ENCODE results near the gene NHS.

Gene NHS

DNA sequence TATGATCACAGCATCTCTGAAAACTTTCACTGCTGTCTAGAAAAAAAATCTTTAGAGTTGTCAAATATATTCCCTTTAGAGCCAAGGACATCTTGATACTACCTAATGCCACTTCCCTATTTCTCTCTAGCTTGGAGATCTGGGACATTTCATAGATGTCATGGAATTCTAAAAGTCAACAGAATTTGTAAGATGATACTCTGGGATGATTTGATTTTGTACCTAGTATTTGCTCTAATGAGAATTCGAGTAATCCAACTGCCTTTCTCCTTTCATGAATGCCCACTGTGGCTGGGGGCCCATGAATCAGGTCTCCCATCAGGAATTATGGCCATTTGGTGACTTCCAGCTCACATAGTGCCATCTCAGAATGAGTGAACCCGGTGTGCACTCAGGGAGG lies 73.2 kb downstream of the NHS start:
- DNase-seq (ENCODE audit: low read depth in 2 of 2): no peak

DNA sequence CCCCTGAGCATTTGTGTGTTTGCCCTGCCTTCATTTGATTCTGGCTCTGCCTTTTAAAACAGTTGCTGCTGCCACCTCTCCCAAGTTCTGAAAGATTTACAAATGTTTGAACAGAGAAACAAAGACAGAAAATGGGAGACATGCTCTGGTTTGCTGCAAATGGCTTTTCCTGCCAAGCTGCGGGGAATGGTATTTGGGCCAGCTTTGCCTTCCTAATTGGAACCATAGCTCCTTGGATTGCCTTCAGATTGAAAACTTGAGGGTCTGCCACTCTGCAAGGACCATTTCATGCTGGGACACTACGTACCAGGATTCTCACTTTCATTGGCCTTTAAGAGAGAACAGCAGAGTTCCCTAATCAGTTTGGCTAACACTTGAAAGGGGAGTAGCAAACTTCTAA lies 74.9 kb downstream of the NHS start:
- DNase-seq (ENCODE audit: low read depth in 2 of 2): no peak

DNA sequence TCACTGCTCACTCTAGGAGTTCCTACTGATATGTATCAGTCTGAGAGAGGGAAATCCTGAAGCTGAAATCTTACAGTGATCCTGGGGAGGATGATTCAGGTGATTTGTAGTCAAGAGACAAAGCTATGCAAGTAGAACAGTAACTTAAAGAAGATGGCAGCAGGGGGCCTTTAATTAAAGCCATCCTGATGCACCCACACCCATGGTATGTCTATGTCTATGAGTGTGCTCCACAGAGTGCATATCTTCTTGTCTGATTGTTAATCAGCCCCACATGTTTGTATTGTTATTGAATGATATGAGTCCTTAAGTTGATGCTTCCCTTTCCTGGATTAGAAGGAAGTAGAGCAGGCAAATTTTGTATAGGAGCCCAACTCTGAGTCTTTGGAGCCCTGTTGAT lies 78.8 kb downstream of the NHS start:
- DNase-seq (ENCODE audit: low read depth in 2 of 2): no peak

DNA sequence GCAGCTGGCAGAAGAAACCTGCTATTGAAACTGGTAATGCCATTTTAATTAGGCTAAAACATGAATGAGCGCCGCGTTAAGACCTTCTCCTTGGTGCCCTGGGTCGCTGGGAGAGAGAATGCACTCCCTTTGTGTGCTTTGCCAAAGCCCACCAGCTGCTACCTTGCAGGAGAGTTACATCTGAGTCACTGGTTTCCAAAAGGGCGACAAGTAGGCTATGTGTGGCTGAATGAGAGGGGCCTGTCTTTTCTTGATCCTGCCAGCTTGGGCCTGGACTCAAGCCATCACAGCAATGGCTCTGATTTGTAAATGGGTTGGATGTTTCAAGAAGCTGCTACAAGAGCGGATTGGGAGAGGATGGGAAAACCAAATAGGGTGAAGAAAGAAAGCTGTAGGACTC lies 81.5 kb downstream of the NHS start:
- DNase-seq (ENCODE audit: low read depth in 2 of 2): no peak

DNA sequence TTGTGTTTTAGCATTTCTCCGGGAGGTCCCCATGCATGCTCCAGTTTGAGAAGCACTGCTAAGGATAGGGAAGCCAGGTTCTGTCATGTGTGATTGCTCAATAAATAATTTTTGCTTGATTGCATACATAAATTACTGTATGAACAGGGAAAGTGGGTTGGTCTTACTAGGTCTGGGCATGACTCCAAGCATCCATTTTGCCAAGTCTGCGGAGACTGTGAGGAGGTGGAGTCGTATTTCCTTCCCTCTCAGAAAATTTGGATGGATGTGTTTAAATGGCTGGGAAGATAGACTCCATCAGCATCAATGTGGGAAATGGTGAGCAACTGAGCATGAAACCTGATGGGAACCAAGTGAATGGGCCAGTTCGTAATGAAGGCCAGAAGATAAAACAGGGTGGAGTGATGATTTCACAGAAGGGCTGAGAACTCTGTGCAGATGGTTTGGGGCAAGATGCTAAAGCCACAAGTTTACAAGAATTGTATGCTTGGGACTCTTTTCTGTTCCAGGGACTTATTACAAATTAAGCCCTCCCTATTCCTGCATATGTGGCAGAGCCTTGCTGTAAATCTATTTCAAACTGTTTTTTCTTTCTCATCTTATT lies 84.1 kb downstream of the NHS start:
- DNase-seq (ENCODE audit: low read depth in 2 of 2): no peak

DNA sequence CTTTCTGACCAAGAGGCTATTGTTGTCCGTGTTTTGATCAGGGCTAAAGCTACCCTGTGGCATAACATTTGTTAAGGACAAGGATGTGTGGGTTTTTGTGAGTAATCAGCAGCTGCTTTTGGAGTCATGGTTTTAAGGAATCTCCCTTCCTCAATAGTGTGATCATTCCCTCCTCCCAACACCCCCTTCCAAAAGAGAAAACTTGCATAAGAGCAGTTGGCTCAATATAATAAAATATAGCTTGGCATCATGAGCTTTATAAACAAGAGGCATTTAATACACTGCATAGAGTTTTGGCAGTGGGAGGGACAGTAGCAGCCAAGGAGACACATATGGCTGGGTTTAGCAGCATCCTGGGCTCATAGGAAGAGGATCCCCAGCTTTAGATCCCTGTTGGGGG lies 84.7 kb downstream of the NHS start:
- DNase-seq (ENCODE audit: low read depth in 2 of 2): no peak

DNA sequence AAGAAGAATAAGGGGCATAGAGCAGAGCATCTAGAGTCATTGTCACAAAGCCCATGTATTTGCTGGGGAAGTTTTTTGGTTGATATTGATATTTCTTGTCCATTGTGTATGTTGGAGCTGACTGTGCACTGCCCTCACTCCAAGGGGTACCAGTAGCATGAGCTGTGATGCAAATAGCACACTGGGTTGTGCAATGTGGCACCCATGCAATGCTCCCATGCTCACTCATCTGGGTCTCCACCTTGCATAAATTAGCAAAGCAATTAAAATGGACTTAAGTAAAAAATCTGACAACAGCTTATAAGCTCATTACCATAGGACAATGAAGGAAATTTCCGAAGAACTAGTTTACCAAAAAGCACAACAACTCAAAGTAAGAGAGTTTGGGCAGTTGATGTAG lies 87.9 kb downstream of the NHS start:
- no peak for DNase-seq (ENCODE audit: low read depth in 2 of 2)

DNA sequence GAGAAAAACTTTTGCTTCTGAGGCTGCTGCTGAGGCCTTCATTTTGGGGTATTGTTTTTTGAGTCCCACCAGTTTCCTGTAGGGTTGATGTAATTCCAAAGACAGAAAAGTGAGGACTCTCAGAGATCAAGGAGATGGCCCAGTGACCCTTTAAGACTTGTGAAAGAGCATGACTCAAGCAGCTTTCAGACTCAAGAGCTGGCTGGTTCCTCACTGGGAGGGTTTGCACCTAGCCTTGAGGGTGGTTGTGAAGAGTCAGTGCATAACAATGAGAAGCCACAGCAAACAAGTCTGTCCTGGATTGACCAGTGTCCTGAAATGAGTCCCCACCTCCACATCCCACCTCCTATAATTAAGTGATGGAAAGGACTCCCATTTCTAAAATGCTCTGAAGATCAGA lies 89.2 kb downstream of the NHS start:
- DNase-seq (ENCODE audit: low read depth in 2 of 2): no peak

DNA sequence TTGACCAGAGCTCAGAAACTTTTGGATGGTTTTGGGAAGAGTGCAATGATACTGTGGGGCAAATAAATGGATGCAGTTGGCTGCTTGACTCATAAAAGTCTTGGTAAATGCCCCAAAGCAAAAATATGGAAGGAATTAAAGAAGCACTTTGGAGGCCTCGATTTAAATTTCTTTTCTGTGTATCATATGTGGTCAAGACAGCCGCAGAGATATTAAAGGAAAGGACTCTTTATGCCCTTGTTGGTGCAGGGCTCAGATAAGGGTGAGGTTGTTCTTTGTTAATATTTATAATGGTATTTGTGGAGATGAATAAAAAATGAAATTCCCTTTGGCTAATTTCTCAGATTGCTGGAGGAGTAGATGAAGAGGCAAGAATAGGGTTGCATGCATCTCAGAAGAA lies 90.2 kb downstream of the NHS start:
- no peak for DNase-seq (ENCODE audit: low read depth in 2 of 2)

DNA sequence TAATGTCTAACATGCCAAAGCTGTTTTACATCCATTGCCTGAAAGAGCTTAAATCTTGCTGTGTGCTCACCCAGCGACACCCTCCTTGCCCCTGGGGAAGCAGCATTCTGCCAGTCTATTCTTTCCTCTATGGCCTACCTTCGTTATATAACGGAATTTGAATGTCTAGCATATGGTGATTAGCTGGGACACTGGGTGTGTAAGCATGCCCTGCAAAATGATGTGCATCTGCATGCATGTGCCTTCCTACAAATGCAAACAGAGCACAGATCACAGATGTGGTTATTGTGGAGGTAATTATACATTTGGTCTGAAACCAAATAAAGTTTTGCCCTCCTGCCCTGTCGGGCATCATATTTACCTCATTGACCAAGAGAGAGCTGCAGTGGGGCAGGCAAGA lies 90.8 kb downstream of the NHS start:
- DNase-seq (ENCODE audit: low read depth in 2 of 2): no peak

DNA sequence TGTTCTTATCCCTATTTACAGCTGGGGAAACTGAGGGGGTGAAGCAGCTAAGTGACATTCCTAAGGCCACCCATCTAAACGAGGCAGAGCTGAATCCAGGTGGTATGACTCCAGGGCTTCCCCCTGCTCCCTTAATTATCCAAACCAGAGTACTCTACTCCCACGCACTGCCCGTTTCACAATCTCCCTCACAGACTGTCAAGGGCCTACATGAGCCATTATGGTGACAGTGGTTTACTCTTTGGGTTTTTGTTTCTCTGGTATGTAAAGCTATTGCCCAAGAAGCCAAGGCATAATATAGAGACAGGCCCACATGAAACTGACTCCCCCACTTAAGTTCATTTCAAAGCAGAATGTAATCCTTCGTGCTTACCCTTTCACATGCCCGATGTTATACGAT lies 95.1 kb downstream of the NHS start:
- DNase-seq (ENCODE audit: low read depth in 2 of 2): no peak

DNA sequence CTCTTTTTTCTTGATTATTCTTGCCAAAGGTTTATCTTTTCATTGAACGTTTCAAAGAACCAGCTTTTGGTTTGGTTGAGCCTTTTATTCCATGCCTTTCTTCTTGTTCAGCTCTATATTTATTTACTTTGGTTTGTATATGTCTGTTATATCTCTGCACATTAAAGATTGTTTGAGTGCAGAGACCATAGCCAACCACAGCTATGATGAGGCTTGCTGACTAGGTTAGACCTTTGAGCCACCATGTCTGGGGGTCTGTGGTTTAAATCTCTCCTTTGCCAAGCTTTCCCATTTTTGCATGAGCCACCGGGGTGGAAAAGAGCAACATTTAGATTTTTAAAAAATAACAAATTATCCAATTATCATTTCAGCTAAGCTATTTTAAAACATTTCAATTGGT lies 96.1 kb downstream of the NHS start:
- DNase-seq (ENCODE audit: low read depth in 2 of 2): no peak

DNA sequence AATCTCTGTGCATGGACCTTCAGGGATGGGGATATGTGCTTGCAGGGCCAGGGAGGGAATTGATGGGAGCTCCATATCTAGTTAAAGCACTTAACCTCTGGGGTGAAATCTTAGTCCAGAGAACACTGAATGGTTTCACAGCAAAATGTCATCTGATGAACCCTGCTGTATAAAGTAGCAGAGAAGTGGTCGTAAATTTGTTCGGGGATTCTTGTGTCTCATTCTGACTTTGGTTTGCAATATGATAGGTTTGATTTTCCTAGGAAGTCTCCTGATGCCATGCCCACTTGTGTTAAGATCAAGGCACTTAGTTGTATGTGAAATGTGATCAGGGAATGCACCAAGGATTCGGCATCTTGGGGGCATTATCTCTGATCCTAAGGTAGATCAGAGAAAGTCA lies 96.9 kb downstream of the NHS start:
- DNase-seq (ENCODE audit: low read depth in 2 of 2): no peak

DNA sequence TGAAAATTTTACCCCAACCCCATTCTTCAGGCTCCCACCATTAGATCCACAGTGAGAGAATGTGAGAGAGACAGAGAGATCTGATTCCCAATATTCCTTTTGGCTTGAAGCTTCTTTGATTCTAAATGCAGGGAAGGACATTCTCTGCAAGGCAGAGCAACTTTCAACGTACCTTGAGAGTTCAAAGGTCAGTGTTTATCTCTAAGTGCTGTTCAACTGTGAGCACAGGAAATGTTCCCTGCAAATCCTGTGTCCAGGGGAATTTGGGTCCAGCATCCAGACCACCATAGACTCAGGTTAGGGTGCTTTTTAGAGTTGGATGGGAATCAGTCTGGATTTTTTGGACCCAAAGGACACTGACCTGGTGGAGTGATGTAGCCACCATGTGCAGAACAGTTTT lies 97.4 kb downstream of the NHS start:
- DNase-seq (ENCODE audit: low read depth in 2 of 2): no peak

DNA sequence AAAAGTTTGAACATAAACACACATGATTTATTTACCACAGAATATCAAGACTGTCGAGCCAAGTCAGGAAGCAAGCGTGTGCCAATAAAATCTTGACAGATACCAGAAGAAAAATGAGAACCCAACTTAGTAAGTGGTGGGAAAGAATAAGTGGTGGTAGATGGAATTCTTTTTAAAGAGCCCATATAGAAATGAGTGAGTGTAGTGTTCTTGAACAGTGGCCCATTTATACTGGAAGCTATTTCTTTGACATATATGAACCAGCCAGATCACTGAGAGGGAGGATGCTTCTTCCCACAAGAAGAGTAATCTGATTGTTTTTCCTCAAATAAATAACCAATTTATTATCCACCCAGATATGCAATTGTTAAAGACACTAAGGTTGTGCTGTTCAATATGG lies 98.0 kb downstream of the NHS start:
- DNase-seq (ENCODE audit: low read depth in 2 of 2): no peak

DNA sequence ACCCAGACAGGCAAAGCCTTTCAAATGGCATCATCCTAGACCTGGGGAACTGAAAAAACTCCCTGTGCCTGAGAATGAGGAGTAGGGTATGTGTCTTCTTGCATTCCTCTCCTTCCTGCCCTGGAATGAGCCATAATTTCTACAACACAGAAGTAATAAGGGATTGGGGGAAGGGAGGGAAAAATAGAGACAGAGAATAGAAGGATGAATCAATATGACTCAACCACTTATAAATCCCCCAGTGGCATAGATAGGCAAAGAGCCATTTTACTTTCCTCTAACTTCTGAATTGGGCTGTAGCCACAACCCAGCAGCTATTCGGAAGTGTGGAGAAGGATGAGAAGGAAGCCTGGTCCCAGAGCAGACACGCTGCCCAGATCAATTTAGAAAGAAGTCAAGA lies 99.9 kb downstream of the NHS start:
- no peak for DNase-seq (ENCODE audit: low read depth in 2 of 2)

DNA sequence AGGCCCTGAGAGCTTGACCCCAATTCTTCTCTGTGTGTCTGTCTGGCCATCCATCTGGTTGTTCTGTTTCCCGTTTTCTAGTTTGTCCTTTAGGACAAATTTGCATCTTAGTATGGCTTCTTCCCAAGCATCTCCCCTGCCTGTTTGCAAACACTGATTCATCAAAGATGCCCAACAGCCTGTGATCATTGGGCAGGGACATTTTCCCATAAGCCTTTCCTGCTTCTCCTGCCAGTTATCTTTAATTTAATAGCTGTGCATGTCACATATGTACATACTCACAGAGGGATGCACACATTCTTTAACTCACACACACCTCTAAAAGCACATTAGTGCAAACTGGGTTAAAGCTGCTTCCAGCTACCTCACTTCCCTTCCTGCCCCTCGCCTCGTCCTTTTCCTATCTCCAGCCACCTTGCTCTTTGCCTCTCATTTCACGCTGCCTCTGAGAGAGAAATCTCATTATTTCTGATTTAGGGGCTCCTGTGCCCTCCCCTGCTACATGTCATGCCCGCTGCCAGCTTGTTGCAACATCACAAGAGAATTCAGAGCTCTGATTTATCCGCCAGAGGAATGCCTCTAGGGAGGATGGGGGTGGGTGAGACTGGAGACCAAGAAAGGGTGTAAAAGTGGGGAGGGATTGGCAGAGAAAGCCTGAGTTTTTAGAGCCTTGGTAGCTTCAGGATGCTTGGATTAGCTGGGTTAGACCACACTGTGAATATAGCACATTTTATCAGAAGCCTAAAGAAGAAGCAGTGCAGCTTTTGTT lies 100.6 kb downstream of the NHS start:
- no peak for DNase-seq (ENCODE audit: low read depth in 2 of 2)

DNA sequence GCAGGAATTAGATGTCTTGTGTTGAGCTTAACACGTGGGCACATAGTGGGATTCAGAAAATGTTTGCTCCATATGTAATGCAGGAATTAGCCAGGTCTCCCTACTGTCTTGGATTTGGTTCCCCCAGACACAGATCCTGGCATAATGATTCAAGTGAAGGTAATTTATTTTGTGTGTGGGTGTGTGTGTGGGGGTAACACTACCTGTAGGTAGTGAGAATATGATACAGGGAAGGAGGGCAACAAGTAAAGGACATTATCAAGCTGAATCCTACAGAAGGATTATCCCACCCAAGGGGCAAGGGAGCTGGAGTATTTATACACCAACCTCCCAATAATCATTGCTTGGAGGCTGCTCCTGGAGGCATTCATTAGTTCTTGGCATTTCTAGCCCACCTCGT lies 101.4 kb downstream of the NHS start:
- no peak for DNase-seq (ENCODE audit: low read depth in 2 of 2)

DNA sequence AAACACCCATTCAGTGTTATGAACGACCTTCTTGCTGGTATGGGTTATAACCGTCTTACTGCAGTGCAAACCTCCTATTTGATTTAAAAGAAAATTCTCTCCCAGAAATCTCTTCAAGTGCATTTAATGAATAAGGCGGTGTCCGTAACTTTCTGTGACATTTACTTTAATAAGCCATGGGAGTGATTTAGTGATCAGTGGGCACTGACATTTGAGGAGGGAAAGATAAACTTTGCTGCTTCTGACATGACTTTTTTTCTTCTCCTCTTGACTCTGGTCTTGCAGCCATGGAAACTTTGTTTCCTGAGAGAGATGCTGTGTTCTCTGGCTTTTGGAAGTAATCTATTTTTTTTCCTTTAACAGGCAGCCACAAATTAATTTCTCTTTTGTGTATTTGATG lies 106.1 kb downstream of the NHS start:
- no peak for DNase-seq (ENCODE audit: low read depth in 2 of 2)

DNA sequence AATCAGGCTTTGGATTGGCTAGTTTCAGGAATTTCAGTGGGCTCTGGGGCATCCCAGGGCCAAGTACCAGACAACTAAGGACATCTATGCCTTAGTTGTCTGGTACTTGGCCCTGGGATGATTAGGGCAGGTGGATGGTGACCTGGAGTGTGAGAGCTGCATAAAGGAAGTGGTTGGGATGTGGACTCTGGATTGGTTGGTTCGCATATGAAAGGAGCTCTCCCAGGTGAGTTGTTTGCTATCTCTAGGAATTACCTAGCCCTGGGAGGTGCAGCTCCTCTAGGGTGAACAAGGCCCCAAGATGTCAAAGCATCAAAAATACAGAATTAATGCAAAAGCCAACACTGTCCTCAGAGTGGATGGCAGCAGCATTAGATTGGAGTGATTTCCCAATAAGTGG lies 109.6 kb downstream of the NHS start:
- no peak for DNase-seq (ENCODE audit: low read depth in 2 of 2)

DNA sequence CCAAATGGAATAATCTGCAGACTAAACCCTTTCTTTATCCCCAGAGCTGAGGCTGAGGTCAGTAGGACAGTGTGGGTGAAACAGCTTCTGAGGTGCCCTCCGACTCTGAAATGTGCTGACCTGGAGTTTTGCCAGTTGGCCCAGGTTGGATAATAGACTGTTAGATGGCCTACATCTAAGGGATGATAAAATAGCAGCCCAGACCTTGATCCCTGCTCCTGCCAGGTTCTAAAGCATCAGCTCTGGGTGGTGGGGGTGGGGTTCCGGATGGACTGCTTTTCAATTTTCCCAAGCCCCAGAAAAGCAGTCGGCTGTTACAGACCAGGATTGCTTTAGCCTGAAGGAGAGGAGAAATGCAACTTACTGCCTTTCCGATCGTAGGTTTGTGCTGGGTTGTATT lies 110.4 kb downstream of the NHS start:
- DNase-seq (ENCODE audit: low read depth in 2 of 2): no peak

DNA sequence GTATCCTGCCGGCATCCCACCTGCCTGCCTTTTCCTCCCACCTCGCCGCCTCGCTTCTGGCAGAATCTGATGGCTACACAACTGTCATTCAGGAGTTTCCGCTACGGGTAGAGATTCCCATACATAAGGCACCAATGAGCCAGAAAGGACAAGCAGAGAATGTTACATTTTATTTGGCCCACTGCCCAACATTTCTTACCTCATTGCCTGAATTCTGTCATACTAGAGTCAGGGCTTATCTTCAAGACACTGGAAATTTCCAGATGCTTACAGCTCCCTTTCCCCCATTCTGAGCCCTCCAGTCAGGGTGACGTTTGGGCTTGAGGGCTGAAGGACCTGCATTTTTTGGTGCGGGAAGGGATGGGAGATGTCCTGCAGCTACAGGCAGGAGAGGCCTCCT lies 113.0 kb downstream of the NHS start:
- no peak for DNase-seq (ENCODE audit: low read depth in 2 of 2)

DNA sequence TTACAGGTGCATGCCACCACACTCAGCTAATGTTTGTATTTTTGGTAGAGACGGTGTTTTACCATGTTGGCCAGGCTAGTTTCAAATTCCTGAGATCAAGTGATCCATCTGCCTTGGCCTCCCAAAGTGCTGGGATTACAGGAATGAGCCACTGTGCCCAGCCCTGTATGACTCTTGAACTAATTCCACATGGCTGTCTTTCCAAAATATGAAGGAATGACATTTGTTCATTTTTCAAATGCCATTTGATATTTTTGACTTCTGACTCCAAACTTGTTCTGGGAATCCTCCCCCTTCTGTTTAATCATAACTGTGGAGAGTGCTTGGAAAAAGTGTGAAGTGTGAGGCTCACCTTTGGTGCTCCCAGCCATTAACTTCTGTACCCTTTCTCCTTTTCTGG lies 119.2 kb downstream of the NHS start:
- no peak for DNase-seq (ENCODE audit: low read depth in 2 of 2)

DNA sequence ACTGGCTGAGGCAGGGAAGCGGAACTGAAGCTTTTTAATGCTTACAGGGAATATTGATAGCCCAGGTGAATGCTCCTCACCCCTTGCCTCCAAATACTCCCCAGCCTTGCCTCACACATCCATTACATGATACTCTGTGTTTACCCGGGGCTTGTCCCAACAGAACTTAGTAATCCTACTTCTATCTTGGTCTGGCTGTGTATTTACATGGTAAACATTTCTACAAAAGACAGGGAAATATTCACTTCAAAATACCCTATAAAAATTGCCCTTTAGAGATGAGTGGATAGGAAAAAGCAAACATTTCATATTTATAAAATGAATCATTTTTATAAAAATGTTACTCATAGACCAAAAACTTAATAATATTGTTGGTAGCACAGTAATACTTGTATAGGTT lies 120.1 kb downstream of the NHS start:
- DNase-seq (ENCODE audit: low read depth in 2 of 2): no peak
